Karpas-422 (cell line): ENCODE measurements around the gene DNAJC13. TPM values are rescaled to one million over a fixed set of nuclear protein-coding genes. Genes with fewer than 3 reads are reported as not detected.

ENCODE experiments used
- DNase-seq: peaks from one replicate; pipeline ENCODE4 v3.0.0-alpha.2; 2015
- H2AFZ ChIP-seq: fragments of 200-600 bp; sonication (generic); 2 replicates; pipeline ENCODE4 v1.6.1; 2014; ENCODE audit warnings: antibody characterized with exemption, low read length, mixed read lengths
- H3K27ac ChIP-seq: fragments of 200-600 bp; sonication (generic); 2 replicates; pipeline ENCODE4 v1.5.1; 2014; ENCODE audit warnings: mild to moderate bottlenecking, low read length, moderate library complexity
- H3K27me3 ChIP-seq: fragments of 200-600 bp; sonication (generic); 2 replicates; pipeline ENCODE4 v1.6.1; 2014; ENCODE audit warnings: low read length, mixed read lengths
- H3K36me3 ChIP-seq: fragments of 200-600 bp; sonication (generic); 2 replicates; pipeline ENCODE4 v1.6.1; 2014; ENCODE audit warnings: low read length, mixed read lengths; ENCODE audit not compliant: insufficient read depth
- H3K4me1 ChIP-seq: fragments of 200-600 bp; sonication (generic); 2 replicates; pipeline ENCODE4 v1.6.1; 2014; ENCODE audit warnings: mild to moderate bottlenecking, low read length, mixed read lengths
- H3K4me2 ChIP-seq: fragments of 200-600 bp; sonication (generic); 2 replicates; pipeline ENCODE4 v1.6.1; 2014; ENCODE audit warnings: low read length, low read depth, mild to moderate bottlenecking; ENCODE audit not compliant: poor library complexity, severe bottlenecking
- H3K4me3 ChIP-seq: fragments of 200-600 bp; sonication (generic); 2 replicates; pipeline ENCODE4 v1.5.1; 2014; ENCODE audit warnings: mild to moderate bottlenecking, antibody characterized with exemption, low read length, mixed read lengths
- H3K79me2 ChIP-seq: fragments of 200-600 bp; sonication (generic); 2 replicates; pipeline ENCODE4 v1.6.1; 2014; ENCODE audit warnings: mild to moderate bottlenecking, low read length, mixed read lengths
- H3K9ac ChIP-seq: fragments of 200-600 bp; sonication (generic); 2 replicates; pipeline ENCODE4 v1.6.0; 2014; ENCODE audit warnings: low read length
- H3K9me2 ChIP-seq: fragments of 200-600 bp; sonication (generic), shearing (Covaris generic); replicated peaks from 2 replicates; pipeline ENCODE4 v1.6.0; 2014; ENCODE audit warnings: mild to moderate bottlenecking, low read length, moderate library complexity; ENCODE audit not compliant: insufficient read depth
- H3K9me3 ChIP-seq: fragments of 300-700, 200-600 bp; sonication (generic); 2 replicates; pipeline ENCODE4 v1.6.1; 2014; ENCODE audit warnings: low read length, mixed read lengths
- H4K20me1 ChIP-seq: fragments of 200-600 bp; sonication (generic); 2 replicates; pipeline ENCODE4 v1.6.1; 2014; ENCODE audit warnings: mild to moderate bottlenecking, antibody characterized with exemption, low read length, low read depth; ENCODE audit not compliant: insufficient read depth
- total RNA-seq: library from RNA; depleted of rRNA; stranded (reverse); fragments of >200 nt; shearing (Covaris generic); gene quantifications from 2 replicates; pipeline ENCODE4 v1.2.3, GENCODE V29; 2014; ENCODE audit warnings: low replicate concordance

DNAJC13 gene
- total RNA-seq, 1 experiment from 2014 or later: 38.9 TPM

DNA sequence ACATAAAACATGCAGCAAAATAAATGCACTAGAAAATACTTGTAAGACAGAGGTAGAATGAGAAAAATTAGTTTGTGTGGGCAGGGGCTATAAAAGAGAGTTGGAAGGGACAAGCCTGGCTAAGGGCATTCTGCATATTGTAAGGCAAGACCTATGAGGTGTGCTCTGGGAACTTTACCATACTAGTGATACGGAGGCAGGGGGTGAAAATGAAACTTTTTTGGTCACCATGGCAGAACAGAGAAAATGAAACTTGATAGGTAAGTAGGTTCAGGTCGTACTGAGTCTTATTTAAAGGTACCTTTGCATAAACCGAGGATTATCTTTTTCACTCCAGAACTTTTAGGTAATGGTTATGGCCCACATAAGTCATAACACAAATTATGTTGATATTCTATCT lies 105.1 kb downstream of the DNAJC13 start:
- no peak for DNase-seq
- H3K4me2 ChIP-seq: no peak overlapping the region
- no peak overlapping the region for H3K4me3 ChIP-seq
- no peaks in the 10 kb centered on the region for H3K27me3 ChIP-seq
- H3K4me1 ChIP-seq: no peaks in the 10 kb centered on the region
- no peaks in the 10 kb centered on the region for H3K9me3 ChIP-seq
- peaks cover 55% of the 10 kb centered on the region for H3K36me3 ChIP-seq
- H3K27ac ChIP-seq: no peak overlapping the region
- H4K20me1 ChIP-seq: no peaks in the 10 kb centered on the region
- H3K79me2 ChIP-seq: no peaks in the 10 kb centered on the region
- H2AFZ ChIP-seq: no peak overlapping the region
- H3K9me2 ChIP-seq: no peaks in the 10 kb centered on the region
- no peak overlapping the region for H3K9ac ChIP-seq

DNA sequence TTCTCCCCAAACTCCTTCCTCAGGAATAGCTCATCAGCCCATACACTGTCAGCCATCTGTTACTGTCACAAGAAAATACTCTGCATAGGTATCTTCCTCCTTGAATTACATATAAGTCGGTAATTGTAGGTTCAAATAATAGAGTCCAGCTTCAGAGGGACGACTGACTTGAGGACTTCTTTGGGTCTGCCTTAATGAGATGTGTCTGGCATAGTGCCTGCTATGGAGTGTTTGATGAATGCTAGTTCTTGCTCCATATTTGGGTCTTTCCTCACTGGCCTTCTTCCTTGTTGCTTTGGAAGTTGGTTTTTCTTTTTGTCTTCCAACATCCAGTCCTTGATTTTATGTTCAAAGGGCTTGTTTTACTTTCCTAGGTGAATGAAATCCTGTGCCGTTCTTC lies 113.3 kb downstream of the DNAJC13 start:
- no peak for DNase-seq
- Histone ChIP-seq H3K27me3 (no peaks in the 10 kb centered on the region), H3K9me2 (no peaks in the 10 kb centered on the region), H3K36me3 (peaks cover 40% of the 10 kb centered on the region; the same call in 1 of the 2 replicates), H3K27ac (no peak overlapping the region), H3K4me3 (no peak overlapping the region), H3K79me2 (peaks cover 4% of the 10 kb centered on the region; the same call in 1 of the 2 replicates), H3K9me3 (no peaks in the 10 kb centered on the region), H2AFZ (no peak overlapping the region), H4K20me1 (no peaks in the 10 kb centered on the region), H3K4me1 (peaks cover 10% of the 10 kb centered on the region), H3K4me2 (no peak overlapping the region), H3K9ac (no peak overlapping the region)

GRCh38 chr3:132535575-132536441 lies 118.5 kb downstream of the DNAJC13 start:
- Histone ChIP-seq H4K20me1 (no peaks in the 10 kb centered on the region), H3K27ac (no peak overlapping the region), H3K79me2 (peaks cover 14% of the 10 kb centered on the region; the same call in 1 of the 2 replicates), H3K4me2 (no peak overlapping the region), H3K9ac (no peak overlapping the region), H3K4me3 (no peak overlapping the region), H2AFZ (no peak overlapping the region), H3K9me3 (no peaks in the 10 kb centered on the region), H3K36me3 (peaks cover 16% of the 10 kb centered on the region; the same call in 1 of the 2 replicates), H3K4me1 (peaks cover 13% of the 10 kb centered on the region), H3K27me3 (no peaks in the 10 kb centered on the region), H3K9me2 (no peaks in the 10 kb centered on the region)
- peak; percentile 86 for DNase-seq

- Histone ChIP-seq H3K27ac (no peak overlapping the region), H3K9ac (no peak overlapping the region), H2AFZ (no peak overlapping the region), H3K4me1 (peaks cover 13% of the 10 kb centered on the region), H3K4me2 (no peak overlapping the region), H3K27me3 (no peaks in the 10 kb centered on the region), H3K79me2 (peaks cover 14% of the 10 kb centered on the region; the same call in 1 of the 2 replicates), H3K4me3 (no peak overlapping the region), H3K9me3 (no peaks in the 10 kb centered on the region), H3K36me3 (peaks cover 13% of the 10 kb centered on the region; the same call in 1 of the 2 replicates), H4K20me1 (no peaks in the 10 kb centered on the region), H3K9me2 (no peaks in the 10 kb centered on the region)
- no peak for DNase-seq
These were observed 119.3 kb downstream of the DNAJC13 start for GRCh38 chr3:132536442-132537153.

GRCh38 chr3:132537297-132537696 lies 120.0 kb downstream of the DNAJC13 start:
- DNase-seq: no peak
- Histone ChIP-seq H4K20me1 (no peaks in the 10 kb centered on the region), H3K4me3 (no peak overlapping the region), H3K36me3 (peaks cover 13% of the 10 kb centered on the region; the same call in 1 of the 2 replicates), H3K79me2 (peaks cover 14% of the 10 kb centered on the region; the same call in 1 of the 2 replicates), H3K27ac (no peak overlapping the region), H3K4me2 (no peak overlapping the region), H3K9me3 (no peaks in the 10 kb centered on the region), H3K9me2 (no peaks in the 10 kb centered on the region), H3K9ac (no peak overlapping the region), H3K27me3 (no peaks in the 10 kb centered on the region), H2AFZ (no peak overlapping the region), H3K4me1 (peaks cover 13% of the 10 kb centered on the region)

GRCh38 chr3:132538072-132538471 lies 120.8 kb downstream of the DNAJC13 start:
- Histone ChIP-seq H4K20me1 (no peaks in the 10 kb centered on the region), H3K36me3 (peaks cover 13% of the 10 kb centered on the region; the same call in 1 of the 2 replicates), H3K27ac (no peak overlapping the region), H2AFZ (no peak overlapping the region), H3K9ac (no peak overlapping the region), H3K9me3 (no peaks in the 10 kb centered on the region), H3K9me2 (no peaks in the 10 kb centered on the region), H3K4me3 (no peak overlapping the region), H3K27me3 (no peaks in the 10 kb centered on the region), H3K79me2 (peaks cover 14% of the 10 kb centered on the region; the same call in 1 of the 2 replicates), H3K4me2 (no peak overlapping the region), H3K4me1 (peaks cover 13% of the 10 kb centered on the region)
- DNase-seq: no peak

GRCh38 chr3:132539681-132540080 lies 122.4 kb downstream of the DNAJC13 start:
- no peaks in the 10 kb centered on the region for H4K20me1 ChIP-seq

GRCh38 chr3:132542577-132542976 lies 125.3 kb downstream of the DNAJC13 start:
- Histone ChIP-seq H3K27me3 (no peaks in the 10 kb centered on the region), H3K36me3 (peaks cover 8% of the 10 kb centered on the region; the same call in 1 of the 2 replicates)

More at GRCh38 chr3:132539681-132540080, 122.4 kb downstream of the DNAJC13 start:
- no peaks in the 10 kb centered on the region for H3K9me2 ChIP-seq
- H3K4me3 ChIP-seq: no peak overlapping the region
- no peaks in the 10 kb centered on the region for H3K9me3 ChIP-seq
- no peak overlapping the region for H3K27ac ChIP-seq
- no peak overlapping the region for H3K4me2 ChIP-seq
- H3K79me2 ChIP-seq: peaks cover 10% of the 10 kb centered on the region; the same call in 1 of the 2 replicates
- H3K27me3 ChIP-seq: no peaks in the 10 kb centered on the region
- peaks cover 6% of the 10 kb centered on the region for H3K4me1 ChIP-seq
- no peak for DNase-seq
- no peak overlapping the region for H2AFZ ChIP-seq
- peaks cover 8% of the 10 kb centered on the region; the same call in 1 of the 2 replicates for H3K36me3 ChIP-seq
- no peak overlapping the region for H3K9ac ChIP-seq

More at GRCh38 chr3:132542577-132542976, 125.3 kb downstream of the DNAJC13 start:
- no peak overlapping the region for H3K4me3 ChIP-seq
- H3K27ac ChIP-seq: no peak overlapping the region
- no peak overlapping the region for H3K4me2 ChIP-seq
- no peaks in the 10 kb centered on the region for H3K79me2 ChIP-seq
- no peaks in the 10 kb centered on the region for H3K9me2 ChIP-seq
- H3K9me3 ChIP-seq: no peaks in the 10 kb centered on the region
- no peaks in the 10 kb centered on the region for H3K4me1 ChIP-seq
- DNase-seq: no peak
- no peak overlapping the region for H2AFZ ChIP-seq
- H4K20me1 ChIP-seq: no peaks in the 10 kb centered on the region
- no peak overlapping the region for H3K9ac ChIP-seq
